HG03159 (cell line): ENCODE data around the gene CGNL1.

Experiments
- ATAC-seq: cut with Tn5 transposase; IDR thresholded peaks from one replicate; pipeline ENCODE4 v1.9.1; 2021; ENCODE audit warnings: mild to moderate bottlenecking, moderate library complexity; ENCODE audit not compliant: unreplicated experiment

The CGNL1 gene

GRCh38 chr15:57375827-57376695 is at the start of gene CGNL1:
TSS of gene CGNL1 (plus strand) at chr15:57376505. CDS start at chr15:57438000, 61,495 bp downstream.
- no peak for ATAC-seq

GRCh38 chr15:57327985-57328471 is 48.3 kb upstream of the CGNL1 start:
- ATAC-seq, result no peak

- ATAC-seq, result no peak
These were observed 47.8 kb upstream of the CGNL1 start for GRCh38 chr15:57328479-57328878.

- ATAC-seq, result no peak
These were observed 47.4 kb upstream of the CGNL1 start for GRCh38 chr15:57328897-57329296.

GRCh38 chr15:57329582-57330367 is 46.5 kb upstream of the CGNL1 start:
- ATAC-seq, result no peak

- no peak for ATAC-seq
These were observed 45.5 kb upstream of the CGNL1 start for GRCh38 chr15:57330619-57331340.

GRCh38 chr15:57332326-57332725 is 44.0 kb upstream of the CGNL1 start:
- no peak for ATAC-seq

GRCh38 chr15:57333487-57333886 is 42.8 kb upstream of the CGNL1 start:
- ATAC-seq, result no peak

GRCh38 chr15:57334257-57334656 is 42.0 kb upstream of the CGNL1 start:
- ATAC-seq, result no peak

- ATAC-seq, result no peak
These were observed 41.0 kb upstream of the CGNL1 start for GRCh38 chr15:57335293-57335715.

- no peak for ATAC-seq
These were observed 40.6 kb upstream of the CGNL1 start for GRCh38 chr15:57335719-57336118.

GRCh38 chr15:57337868-57338411 is 38.4 kb upstream of the CGNL1 start:
- no peak for ATAC-seq

GRCh38 chr15:57339321-57339720 is 37.0 kb upstream of the CGNL1 start:
- no peak for ATAC-seq

GRCh38 chr15:57340682-57341259 is 35.5 kb upstream of the CGNL1 start:
- peak; percentile 50 for ATAC-seq

- ATAC-seq, result no peak
These were observed 33.3 kb upstream of the CGNL1 start for GRCh38 chr15:57343048-57343447.

- ATAC-seq, result no peak
These were observed 32.8 kb upstream of the CGNL1 start for GRCh38 chr15:57343498-57343897.

GRCh38 chr15:57344282-57344681 is 32.0 kb upstream of the CGNL1 start:
- ATAC-seq, result no peak

GRCh38 chr15:57345584-57345983 is 30.7 kb upstream of the CGNL1 start:
- no peak for ATAC-seq

GRCh38 chr15:57348081-57348480 is 28.2 kb upstream of the CGNL1 start:
- ATAC-seq, result no peak

GRCh38 chr15:57352535-57353316 is 23.6 kb upstream of the CGNL1 start:
- no peak for ATAC-seq
